GM12878 (cell line): ENCODE data around the gene SIRT2. TPM values are rescaled to one million over a fixed set of nuclear protein-coding genes. Genes with fewer than 3 reads are reported as not detected.
A peak's percentile ranks its signal among the peaks of the same experiment; 100 is the strongest.

Source experiments
- ATF7 ChIP-seq: fragments of 450-650 bp; IDR thresholded peaks from 2 replicates; pipeline ENCODE4 v1.6.1; 2016; ENCODE audit warnings: low read depth, mild to moderate bottlenecking
- CHD1 ChIP-seq: IDR thresholded peaks from 2 replicates; pipeline ENCODE4 v1.6.1; 2012; ENCODE audit warnings: low read depth, low read length, improper control_type of control experiment
- ETV6 ChIP-seq, 2 experiments: fragments of 450-650 bp in 1 of 2; IDR thresholded peaks in 1 of 2; conservative IDR thresholded peaks in 1 of 2; 2 replicates each; pipeline ENCODE4 v1.6.1; 2014; ENCODE audit warnings: antibody characterized with exemption in 1 of 2, borderline replicate concordance in 1 of 2, low read depth in 1 of 2, mild to moderate bottlenecking in 1 of 2, moderate library complexity in 1 of 2
- GABPA ChIP-seq: IDR thresholded peaks from 2 replicates; pipeline ENCODE4 v1.6.1; 2014; ENCODE audit warnings: antibody characterized with exemption, low read depth, mild to moderate bottlenecking, inconsistent platforms
- HCFC1 ChIP-seq: fragments of 150-350 bp; IDR thresholded peaks from 2 replicates; pipeline ENCODE4 v1.6.1; 2014; ENCODE audit warnings: low read length
- JUND ChIP-seq: IDR thresholded peaks from 2 replicates; pipeline ENCODE4 v1.6.1; 2012; ENCODE audit warnings: low read depth, mild to moderate bottlenecking, low read length, improper control_type of control experiment, moderate library complexity
- NBN ChIP-seq: fragments of 450-650 bp; IDR thresholded peaks from 2 replicates; pipeline ENCODE4 v1.6.1; 2016
- PML ChIP-seq: IDR thresholded peaks from 2 replicates; pipeline ENCODE4 v1.6.1; 2012; ENCODE audit warnings: low read length, inconsistent platforms
- POLR2AphosphoS2 ChIP-seq: IDR thresholded peaks from 2 replicates; pipeline ENCODE4 v1.6.1; 2011; ENCODE audit warnings: low read depth, mild to moderate bottlenecking, low read length, improper control_type of control experiment, moderate library complexity
- RAD21 ChIP-seq: IDR thresholded peaks from 2 replicates; pipeline ENCODE4 v1.6.1; 2011; ENCODE audit warnings: mild to moderate bottlenecking, low read depth, low read length, moderate library complexity; ENCODE audit not compliant: insufficient read depth
- RELA ChIP-seq: fragments of 450-650 bp; IDR thresholded peaks from 2 replicates; pipeline ENCODE4 v1.8.0; 2014; ENCODE audit warnings: borderline replicate concordance; ENCODE audit not compliant: partially characterized antibody
- SIN3A ChIP-seq: IDR thresholded peaks from 2 replicates; pipeline ENCODE4 v1.6.1; 2012; ENCODE audit warnings: low read depth, low read length, improper control_type of control experiment
- SMARCA5 ChIP-seq: fragments of 450-650 bp; IDR thresholded peaks from 2 replicates; pipeline ENCODE4 v1.6.1; 2017; ENCODE audit warnings: mild to moderate bottlenecking
- SMC3 ChIP-seq: IDR thresholded peaks from 2 replicates; pipeline ENCODE4 v1.6.1; 2011; ENCODE audit warnings: low read length, improper control_type of control experiment, borderline replicate concordance
- SREBF2 ChIP-seq: IDR thresholded peaks from 2 replicates; pipeline ENCODE4 v1.6.1; 2012; ENCODE audit warnings: mild to moderate bottlenecking, low read length
- YY1 ChIP-seq: IDR thresholded peaks from 2 replicates; pipeline ENCODE4 v1.6.1; 2011; ENCODE audit warnings: low read depth, mild to moderate bottlenecking, low read length
- ZNF687 ChIP-seq: fragments of 450-650 bp; IDR thresholded peaks from 2 replicates; pipeline ENCODE4 v1.6.1; 2017; ENCODE audit warnings: mild to moderate bottlenecking, moderate library complexity
- polyA plus RNA-seq, 11 experiments: library from polyadenylated mRNA; depleted of rRNA in 4 of 11; unstranded in 6 of 11; stranded (reverse) in 5 of 11; fragments of >200 nt; fragmentation: Nextera tagmentation in 4 of 11; fragmentation: Illumina TruSeq in 1 of 11; extraction: Ambion mirVana in 4 of 11; extraction: Trizol in 1 of 11; gene quantifications; 1 replicate in 1 of 11; 2 replicates in 10 of 11; pipeline versions ENCODE4 v1.2.1 to v1.2.3, GENCODE V29; 2011 to 2016; ENCODE audit warnings: inconsistent platforms in 2 of 11, missing spikeins in 2 of 11, low read depth in 1 of 11
- total RNA-seq, 4 experiments: library from RNA; depleted of rRNA in 3 of 4; stranded (reverse); fragments of >200 nt in 3 of 4; fragmentation: Illumina TruSeq in 1 of 4; extraction: Trizol in 1 of 4; gene quantifications; 2 replicates each; pipeline versions ENCODE4 v1.2.1 to v1.2.3, GENCODE V29; 2013 to 2021
- TF ChIP-seq, protein P1 (sequence below), 3 experiments: IDR thresholded peaks in 2 of 3; conservative IDR thresholded peaks in 1 of 3; 2 replicates each; pipeline ENCODE4 v1.5.1; 2011; ENCODE audit warnings: low read depth in 3 of 3, low read length in 3 of 3, mild to moderate bottlenecking in 3 of 3, control low read depth in 2 of 3, moderate library complexity in 2 of 3, inconsistent platforms in 1 of 3, mixed read lengths in 1 of 3; ENCODE audit not compliant: control insufficient read depth in 2 of 3, insufficient read depth in 1 of 3; ENCODE audit errors: extremely low read depth in 1 of 3
- TF ChIP-seq, protein P2 (sequence below): fragments of 450-650 bp; IDR thresholded peaks from 2 replicates; pipeline ENCODE4 v1.6.1; 2017; ENCODE audit warnings: mild to moderate bottlenecking, low read depth, inconsistent platforms; ENCODE audit not compliant: poor library complexity, severe bottlenecking

SIRT2 gene
- total and polyA plus RNA-seq, 10 of the 15 experiments (the other 5 are each of a cell fraction or from before 2014, with no cell fraction given): 1.4 to 38.7 (median 24.1) TPM

- TF ChIP-seq, protein P1, sequence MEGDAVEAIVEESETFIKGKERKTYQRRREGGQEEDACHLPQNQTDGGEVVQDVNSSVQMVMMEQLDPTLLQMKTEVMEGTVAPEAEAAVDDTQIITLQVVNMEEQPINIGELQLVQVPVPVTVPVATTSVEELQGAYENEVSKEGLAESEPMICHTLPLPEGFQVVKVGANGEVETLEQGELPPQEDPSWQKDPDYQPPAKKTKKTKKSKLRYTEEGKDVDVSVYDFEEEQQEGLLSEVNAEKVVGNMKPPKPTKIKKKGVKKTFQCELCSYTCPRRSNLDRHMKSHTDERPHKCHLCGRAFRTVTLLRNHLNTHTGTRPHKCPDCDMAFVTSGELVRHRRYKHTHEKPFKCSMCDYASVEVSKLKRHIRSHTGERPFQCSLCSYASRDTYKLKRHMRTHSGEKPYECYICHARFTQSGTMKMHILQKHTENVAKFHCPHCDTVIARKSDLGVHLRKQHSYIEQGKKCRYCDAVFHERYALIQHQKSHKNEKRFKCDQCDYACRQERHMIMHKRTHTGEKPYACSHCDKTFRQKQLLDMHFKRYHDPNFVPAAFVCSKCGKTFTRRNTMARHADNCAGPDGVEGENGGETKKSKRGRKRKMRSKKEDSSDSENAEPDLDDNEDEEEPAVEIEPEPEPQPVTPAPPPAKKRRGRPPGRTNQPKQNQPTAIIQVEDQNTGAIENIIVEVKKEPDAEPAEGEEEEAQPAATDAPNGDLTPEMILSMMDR (IDR thresholded peaks at IDR 0.05 in 2 of 3, conservative IDR thresholded peaks at IDR 0.05 in 1 of 3; ENCODE audit: control insufficient read depth in 2 of 3, extremely low read depth in 1 of 3, insufficient read depth in 1 of 3, low read depth in 3 of 3, low read length in 3 of 3): peak; percentile 90 to 95 (median 94); a peak in 5 of 6 replicates
- TF ChIP-seq RELA: peak; percentile 55
- TF ChIP-seq, protein P2, sequence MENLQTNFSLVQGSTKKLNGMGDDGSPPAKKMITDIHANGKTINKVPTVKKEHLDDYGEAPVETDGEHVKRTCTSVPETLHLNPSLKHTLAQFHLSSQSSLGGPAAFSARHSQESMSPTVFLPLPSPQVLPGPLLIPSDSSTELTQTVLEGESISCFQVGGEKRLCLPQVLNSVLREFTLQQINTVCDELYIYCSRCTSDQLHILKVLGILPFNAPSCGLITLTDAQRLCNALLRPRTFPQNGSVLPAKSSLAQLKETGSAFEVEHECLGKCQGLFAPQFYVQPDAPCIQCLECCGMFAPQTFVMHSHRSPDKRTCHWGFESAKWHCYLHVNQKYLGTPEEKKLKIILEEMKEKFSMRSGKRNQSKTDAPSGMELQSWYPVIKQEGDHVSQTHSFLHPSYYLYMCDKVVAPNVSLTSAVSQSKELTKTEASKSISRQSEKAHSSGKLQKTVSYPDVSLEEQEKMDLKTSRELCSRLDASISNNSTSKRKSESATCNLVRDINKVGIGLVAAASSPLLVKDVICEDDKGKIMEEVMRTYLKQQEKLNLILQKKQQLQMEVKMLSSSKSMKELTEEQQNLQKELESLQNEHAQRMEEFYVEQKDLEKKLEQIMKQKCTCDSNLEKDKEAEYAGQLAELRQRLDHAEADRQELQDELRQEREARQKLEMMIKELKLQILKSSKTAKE: no peak
- TF ChIP-seq HCFC1: no peak
- TF ChIP-seq NBN: peak; percentile 66; the same call in 1 of the 2 replicates
- TF ChIP-seq JUND: no peak
- TF ChIP-seq RAD21: peak; percentile 78
- TF ChIP-seq ZNF687: peak; percentile 83
- no peak; the same call in 1 of the 2 replicates for TF ChIP-seq POLR2AphosphoS2
- TF ChIP-seq YY1: peak; percentile 78
- peak; percentile 77 for TF ChIP-seq SMC3
- no peak for TF ChIP-seq ATF7
- peak; percentile 91 for TF ChIP-seq SMARCA5
- 0 out of 4 replicates have a peak, but pooled peaks of 1 of the 2 experiments have one; percentile 39 for TF ChIP-seq ETV6 (conservative IDR thresholded peaks at IDR 0.05 in 1 of 2, IDR thresholded peaks at IDR 0.05 in 1 of 2; ENCODE audit: borderline replicate concordance in 1 of 2, low read depth in 1 of 2)
- TF ChIP-seq SIN3A: no peak
- no peak for TF ChIP-seq GABPA
- no peak for TF ChIP-seq SREBF2
- no peak for TF ChIP-seq CHD1
- TF ChIP-seq PML: no peak
These were observed 29.4 kb downstream of the SIRT2 start (continued) for GRCh38 chr19:38869836-38870607.
